SK-N-MC (cell line): ENCODE measurements around the gene DCDC2C.

Source experiments
- EZH2 ChIP-seq: fragments of 200-600 bp; sonication (generic); IDR thresholded peaks from one replicate; pipeline ENCODE4 v1.6.1; 2017; ENCODE audit warnings: antibody characterized with exemption
- FOXP2 ChIP-seq: optimal IDR thresholded peaks from 2 replicates; pipeline ENCODE3; 2011; ENCODE audit warnings: mild to moderate bottlenecking, moderate library complexity; ENCODE audit not compliant: insufficient read depth; ENCODE audit errors: extremely low read length, control extremely low read depth
- POLR2AphosphoS5 ChIP-seq: IDR thresholded peaks from 2 replicates; pipeline ENCODE4 v1.6.1; 2012; ENCODE audit warnings: mild to moderate bottlenecking, low read depth, low read length, borderline replicate concordance

- TF ChIP-seq EZH2 (no peak), POLR2AphosphoS5 (no peak), FOXP2 (no peak)
These were observed 23.6 kb upstream of the DCDC2C start for GRCh38 chr2:3679616-3680393.
